K562 (cell line): ENCODE results near the gene AFF3.

Experiments
- CXXC5 ChIP-seq: fragments of 250-450 bp; sonication (Bioruptor Pico); IDR thresholded peaks from 2 replicates; pipeline ENCODE4 v1.8.0; 2022; ENCODE audit warnings: inconsistent platforms, mild to moderate bottlenecking, moderate library complexity
- POLR2A ChIP-seq: fragments of 450-650 bp; conservative IDR thresholded peaks from 2 replicates; pipeline ENCODE4 v1.6.1; 2016
- ZNF239 ChIP-seq: fragments of 250-450 bp; sonication (Bioruptor Pico); IDR thresholded peaks from 2 replicates; pipeline ENCODE4 v1.4.0; 2020; ENCODE audit warnings: mild to moderate bottlenecking
- TF ChIP-seq, protein P1 (sequence below): sonication (generic); formaldehyde crosslinking; IDR thresholded peaks from 2 replicates; pipeline ENCODE4 v1.8.0; 2022; ENCODE audit warnings: missing genetic modification reagents, mild to moderate bottlenecking, borderline replicate concordance
- TF ChIP-seq, protein P2 (sequence below): fragments of 250-450 bp; sonication (Bioruptor Pico); IDR thresholded peaks from 2 replicates; pipeline ENCODE4 v1.5.0; 2020; ENCODE audit warnings: mild to moderate bottlenecking
- TF ChIP-seq, protein P3 (sequence below): sonication (generic); formaldehyde crosslinking; IDR thresholded peaks from 2 replicates; pipeline ENCODE4 v1.8.0; 2022; ENCODE audit warnings: missing genetic modification reagents, mild to moderate bottlenecking, borderline replicate concordance

DNA sequence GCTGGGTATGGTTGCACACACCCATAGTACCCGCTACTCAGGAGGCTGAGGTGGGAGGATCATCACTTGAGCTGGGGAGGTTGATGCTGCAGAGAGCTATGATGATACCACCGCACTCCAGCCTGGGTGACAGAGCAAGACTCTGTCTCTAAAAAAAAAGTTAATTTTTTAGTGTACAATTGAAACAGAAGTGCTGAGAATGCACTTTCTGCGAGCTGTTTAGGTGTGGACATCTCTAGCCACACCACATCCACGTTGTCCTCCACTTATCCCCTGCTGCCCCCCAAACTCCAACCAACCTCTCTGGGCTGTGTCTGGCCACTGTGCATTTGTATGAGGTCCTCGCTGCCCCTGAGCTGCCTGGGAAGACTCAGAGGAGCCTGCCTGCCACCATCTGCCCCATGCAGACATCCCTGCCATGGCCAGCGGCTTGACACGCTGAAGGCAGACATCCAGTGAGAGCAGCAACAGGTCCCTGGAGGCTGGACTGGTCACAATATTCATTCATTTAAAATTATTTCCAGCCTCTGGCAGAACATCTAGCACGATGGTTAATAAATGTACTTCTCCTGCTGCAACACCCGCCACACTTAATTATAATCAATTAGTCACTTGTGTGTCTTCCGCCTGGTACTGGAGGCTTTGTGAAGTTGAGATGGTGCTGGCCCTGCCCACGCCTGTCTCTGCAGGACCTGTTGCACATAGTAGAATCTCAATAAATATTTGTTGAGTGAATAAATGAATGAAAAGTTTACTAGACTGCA, 3.7 kb upstream of the AFF3 start:
- TF ChIP-seq POLR2A (no peak), ZNF239 (CRISPR knock-in tag) (no peak), CXXC5 (no peak)
- TF ChIP-seq, protein P1, sequence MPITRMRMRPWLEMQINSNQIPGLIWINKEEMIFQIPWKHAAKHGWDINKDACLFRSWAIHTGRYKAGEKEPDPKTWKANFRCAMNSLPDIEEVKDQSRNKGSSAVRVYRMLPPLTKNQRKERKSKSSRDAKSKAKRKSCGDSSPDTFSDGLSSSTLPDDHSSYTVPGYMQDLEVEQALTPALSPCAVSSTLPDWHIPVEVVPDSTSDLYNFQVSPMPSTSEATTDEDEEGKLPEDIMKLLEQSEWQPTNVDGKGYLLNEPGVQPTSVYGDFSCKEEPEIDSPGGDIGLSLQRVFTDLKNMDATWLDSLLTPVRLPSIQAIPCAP, result no peak
- TF ChIP-seq, protein P2, sequence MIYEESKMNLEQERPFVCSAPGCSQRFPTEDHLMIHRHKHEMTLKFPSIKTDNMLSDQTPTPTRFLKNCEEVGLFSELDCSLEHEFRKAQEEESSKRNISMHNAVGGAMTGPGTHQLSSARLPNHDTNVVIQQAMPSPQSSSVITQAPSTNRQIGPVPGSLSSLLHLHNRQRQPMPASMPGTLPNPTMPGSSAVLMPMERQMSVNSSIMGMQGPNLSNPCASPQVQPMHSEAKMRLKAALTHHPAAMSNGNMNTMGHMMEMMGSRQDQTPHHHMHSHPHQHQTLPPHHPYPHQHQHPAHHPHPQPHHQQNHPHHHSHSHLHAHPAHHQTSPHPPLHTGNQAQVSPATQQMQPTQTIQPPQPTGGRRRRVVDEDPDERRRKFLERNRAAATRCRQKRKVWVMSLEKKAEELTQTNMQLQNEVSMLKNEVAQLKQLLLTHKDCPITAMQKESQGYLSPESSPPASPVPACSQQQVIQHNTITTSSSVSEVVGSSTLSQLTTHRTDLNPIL (CRISPR knock-in tag), result no peak
- TF ChIP-seq, protein P3, sequence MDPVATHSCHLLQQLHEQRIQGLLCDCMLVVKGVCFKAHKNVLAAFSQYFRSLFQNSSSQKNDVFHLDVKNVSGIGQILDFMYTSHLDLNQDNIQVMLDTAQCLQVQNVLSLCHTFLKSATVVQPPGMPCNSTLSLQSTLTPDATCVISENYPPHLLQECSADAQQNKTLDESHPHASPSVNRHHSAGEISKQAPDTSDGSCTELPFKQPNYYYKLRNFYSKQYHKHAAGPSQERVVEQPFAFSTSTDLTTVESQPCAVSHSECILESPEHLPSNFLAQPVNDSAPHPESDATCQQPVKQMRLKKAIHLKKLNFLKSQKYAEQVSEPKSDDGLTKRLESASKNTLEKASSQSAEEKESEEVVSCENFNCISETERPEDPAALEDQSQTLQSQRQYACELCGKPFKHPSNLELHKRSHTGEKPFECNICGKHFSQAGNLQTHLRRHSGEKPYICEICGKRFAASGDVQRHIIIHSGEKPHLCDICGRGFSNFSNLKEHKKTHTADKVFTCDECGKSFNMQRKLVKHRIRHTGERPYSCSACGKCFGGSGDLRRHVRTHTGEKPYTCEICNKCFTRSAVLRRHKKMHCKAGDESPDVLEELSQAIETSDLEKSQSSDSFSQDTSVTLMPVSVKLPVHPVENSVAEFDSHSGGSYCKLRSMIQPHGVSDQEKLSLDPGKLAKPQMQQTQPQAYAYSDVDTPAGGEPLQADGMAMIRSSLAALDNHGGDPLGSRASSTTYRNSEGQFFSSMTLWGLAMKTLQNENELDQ (CRISPR knock-in tag), result no peak
